H1 (cell line): ENCODE measurements around the gene DCLRE1B. TPM values are rescaled to one million over a fixed set of nuclear protein-coding genes. Genes with fewer than 3 reads are reported as not detected.
A peak's percentile ranks its signal among the peaks of the same experiment; 100 is the strongest.

Experiments used
- CHD2 ChIP-seq: IDR thresholded peaks from 2 replicates; pipeline ENCODE4 v1.6.1; 2012; ENCODE audit warnings: low read length, improper control_type of control experiment
- TAF7 ChIP-seq: optimal IDR thresholded peaks from 2 replicates; pipeline ENCODE3; 2011; ENCODE audit warnings: low read depth, mild to moderate bottlenecking, inconsistent platforms, low read length, moderate library complexity, borderline replicate concordance
- polyA plus RNA-seq, 7 experiments: library from polyadenylated mRNA; depleted of rRNA in 3 of 7; stranded (reverse) in 5 of 7; unstranded in 2 of 7; fragments of >200 nt in 5 of 7; fragments of 200-250 nt in 2 of 7; gene quantifications; 1 replicate in 5 of 7; 2 replicates in 1 of 7; 4 replicates in 1 of 7; pipeline versions ENCODE4 v1.2.1 to v1.2.3, GENCODE V29; 2011 to 2013; ENCODE audit warnings: missing spikeins in 2 of 7, mixed read lengths in 2 of 7
- total RNA-seq: library from RNA; stranded (reverse); fragmentation: NEBNext Ultra II Directional; extraction: Animal tissue kit (Norgen Biotek cat#: 25700); gene quantifications from 2 replicates; pipeline ENCODE4 v1.2.1, GENCODE V29; 2021
- TF ChIP-seq, protein P1 (sequence below): IDR thresholded peaks from 2 replicates; pipeline ENCODE4 v1.6.1; 2012; ENCODE audit warnings: low read length, inconsistent platforms

DCLRE1B gene
- total and polyA plus RNA-seq, 2 of the 8 experiments (the other 6 are each of a cell fraction or from before 2014, with no cell fraction given) = 5.5 to 11.0 TPM

DNA sequence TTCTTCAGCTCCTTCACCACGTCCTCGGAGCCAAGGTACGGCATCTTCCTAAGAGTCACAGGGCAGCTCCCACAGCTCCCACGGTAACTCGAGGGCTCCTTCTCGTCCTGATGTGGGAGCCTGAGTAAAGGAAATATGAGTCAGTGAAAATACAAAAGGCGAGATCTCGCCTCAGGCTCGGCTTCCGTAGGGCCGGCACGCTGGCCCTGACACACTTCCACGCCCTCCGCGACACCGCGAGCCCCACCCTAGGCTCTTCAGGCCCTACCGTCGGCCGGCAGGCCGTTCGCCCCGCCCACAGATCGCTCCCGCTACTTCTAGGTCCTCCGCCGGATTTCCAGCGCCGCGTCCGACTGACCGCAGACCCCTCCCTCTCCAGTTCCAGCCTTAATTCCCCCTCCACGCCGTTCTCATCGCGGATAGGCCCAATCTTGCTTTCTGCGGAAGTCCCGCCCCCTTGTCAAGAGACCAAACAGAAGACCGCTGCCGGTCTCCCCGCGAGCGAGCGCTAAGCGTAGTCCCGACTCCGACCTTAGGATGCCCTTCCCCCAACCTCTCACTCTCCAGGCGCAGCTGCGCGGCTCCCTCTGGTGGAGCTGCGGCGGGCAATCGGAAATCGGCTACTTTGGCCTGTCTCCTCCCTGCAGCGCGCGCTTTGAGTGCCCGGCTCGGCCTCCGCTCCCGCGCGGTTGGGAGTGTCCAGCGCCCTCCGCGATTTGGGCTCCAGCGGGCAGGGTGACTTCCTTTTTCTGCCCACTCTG is at the start of gene DCLRE1B, which contains the start of gene AP4B1 (continued):
- TF ChIP-seq, protein P1, sequence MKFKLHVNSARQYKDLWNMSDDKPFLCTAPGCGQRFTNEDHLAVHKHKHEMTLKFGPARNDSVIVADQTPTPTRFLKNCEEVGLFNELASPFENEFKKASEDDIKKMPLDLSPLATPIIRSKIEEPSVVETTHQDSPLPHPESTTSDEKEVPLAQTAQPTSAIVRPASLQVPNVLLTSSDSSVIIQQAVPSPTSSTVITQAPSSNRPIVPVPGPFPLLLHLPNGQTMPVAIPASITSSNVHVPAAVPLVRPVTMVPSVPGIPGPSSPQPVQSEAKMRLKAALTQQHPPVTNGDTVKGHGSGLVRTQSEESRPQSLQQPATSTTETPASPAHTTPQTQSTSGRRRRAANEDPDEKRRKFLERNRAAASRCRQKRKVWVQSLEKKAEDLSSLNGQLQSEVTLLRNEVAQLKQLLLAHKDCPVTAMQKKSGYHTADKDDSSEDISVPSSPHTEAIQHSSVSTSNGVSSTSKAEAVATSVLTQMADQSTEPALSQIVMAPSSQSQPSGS = peak; percentile 34; the same call in 1 of the 2 replicates
- TF ChIP-seq CHD2 = peak; percentile 84
- TF ChIP-seq TAF7 = peak; percentile 54
